Panc1 (cell line): Measurements from ENCODE around the gene CROCC2. TPM values are rescaled to one million over a fixed set of nuclear protein-coding genes. Genes with fewer than 3 reads are reported as not detected.

ENCODE experiments used
- ATAC-seq: fragments of 200-7000 bp; cut with Tn5 transposase; 2 replicates; pipeline ENCODE4 v1.9.1; 2020; ENCODE audit warnings: mild to moderate bottlenecking, moderate library complexity
- BruUV-seq: library from RNA; stranded (reverse); fragments of 400-500 nt; replicated peaks from 2 replicates; lab custom pipeline; 2021; lab: Mats Ljungman, UMichigan
- CTCF ChIA-PET: fragments of 300-600 bp; sonication (Branson Sonifier 250); formaldehyde crosslinking; loops from one replicate; lab custom pipeline; 2022; ENCODE audit warnings: antibody characterized with exemption; lab: Charles Lee
- POLR2A ChIA-PET: fragments of 300-600 bp; sonication (Branson Sonifier 250); formaldehyde crosslinking; loops from one replicate; lab custom pipeline; 2022; ENCODE audit warnings: antibody characterized with exemption; lab: Charles Lee
- DNase-seq: peaks from one replicate; pipeline ENCODE4 v3.0.0-alpha.2; 2010; ENCODE audit warnings: low read depth, low spot score
- H3K27ac ChIP-seq: 2 replicates; pipeline ENCODE4 v1.5.1; 2011; ENCODE audit warnings: mild to moderate bottlenecking, low read length, inconsistent platforms
- H3K27me3 ChIP-seq: fragments of 200-500 bp; sonication (Bioruptor generic); 2 replicates; pipeline ENCODE4 v1.6.0; 2014; ENCODE audit warnings: low read length, inconsistent platforms; ENCODE audit not compliant: control insufficient read depth, insufficient read depth
- H3K36me3 ChIP-seq: fragments of 200-500 bp; sonication (Bioruptor generic); 2 replicates; pipeline ENCODE4 v1.5.1; 2014; ENCODE audit warnings: inconsistent platforms, mild to moderate bottlenecking, low read length, moderate library complexity; ENCODE audit not compliant: control insufficient read depth, insufficient read depth
- H3K4me1 ChIP-seq: 2 replicates; pipeline ENCODE4 v1.5.1; 2011; ENCODE audit warnings: inconsistent platforms, mild to moderate bottlenecking, low read length, moderate library complexity; ENCODE audit not compliant: control insufficient read depth, insufficient read depth
- H3K4me3 ChIP-seq, 2 experiments: 2 replicates each; pipeline ENCODE4 v1.5.1; 2011 to 2012; ENCODE audit warnings: low read depth in 2 of 2, low read length in 2 of 2, mild to moderate bottlenecking in 2 of 2, inconsistent platforms in 1 of 2, moderate library complexity in 1 of 2
- H3K9me3 ChIP-seq: fragments of 200-500 bp; sonication (Bioruptor generic); 2 replicates; pipeline ENCODE4 v1.5.1; 2014; ENCODE audit warnings: low read depth, mild to moderate bottlenecking, inconsistent platforms, low read length, moderate library complexity; ENCODE audit not compliant: control insufficient read depth, insufficient read depth
- CTCF ChIP-seq: fragments of 450-650 bp; IDR thresholded peaks from 2 replicates; pipeline ENCODE4 v1.5.1; 2017; ENCODE audit warnings: mild to moderate bottlenecking
- POLR2AphosphoS5 ChIP-seq: IDR thresholded peaks from 2 replicates; pipeline ENCODE4 v1.6.1; 2012; ENCODE audit warnings: mild to moderate bottlenecking, low read depth, low read length, moderate library complexity
- SIN3A ChIP-seq: IDR thresholded peaks from 2 replicates; pipeline ENCODE4 v1.6.1; 2012; ENCODE audit warnings: low read depth, mild to moderate bottlenecking, low read length, moderate library complexity, borderline replicate concordance; ENCODE audit not compliant: insufficient read depth
- TCF7L2 ChIP-seq: IDR thresholded peaks from 2 replicates; pipeline ENCODE4 v1.6.1; 2011; ENCODE audit warnings: mild to moderate bottlenecking, low read depth, low read length, inconsistent platforms
- in situ Hi-C: cut with HindIII; loops from 2 replicates; pipeline ENCODE4 v1.10.0; 2016; ENCODE audit warnings: low sequenced_read_pairs, low pct_unique_long_range_greater_than_20kb
- intact Hi-C: fragments of 100-400 bp; cut with micrococcal nuclease; formaldehyde crosslinking; loops from one replicate; pipeline ENCODE4 v1.10.0; 2022; ENCODE audit not compliant: unreplicated experiment
- total RNA-seq: library from RNA; stranded (reverse); gene quantifications from one replicate; pipeline ENCODE4 v1.2.1, GENCODE V29; 2021; ENCODE audit not compliant: unreplicated experiment
- TF ChIP-seq, protein P1 (sequence below), 2 experiments: IDR thresholded peaks; 2 replicates each; pipeline ENCODE4 v1.6.1; 2011 to 2012; ENCODE audit warnings: low read depth in 2 of 2, control low read depth in 1 of 2, low read length in 1 of 2, mild to moderate bottlenecking in 1 of 2, moderate library complexity in 1 of 2; ENCODE audit not compliant: insufficient read depth in 1 of 2

The CROCC2 gene
- total RNA-seq, 1 experiment from 2014 or later = 0.23 TPM

DNA sequence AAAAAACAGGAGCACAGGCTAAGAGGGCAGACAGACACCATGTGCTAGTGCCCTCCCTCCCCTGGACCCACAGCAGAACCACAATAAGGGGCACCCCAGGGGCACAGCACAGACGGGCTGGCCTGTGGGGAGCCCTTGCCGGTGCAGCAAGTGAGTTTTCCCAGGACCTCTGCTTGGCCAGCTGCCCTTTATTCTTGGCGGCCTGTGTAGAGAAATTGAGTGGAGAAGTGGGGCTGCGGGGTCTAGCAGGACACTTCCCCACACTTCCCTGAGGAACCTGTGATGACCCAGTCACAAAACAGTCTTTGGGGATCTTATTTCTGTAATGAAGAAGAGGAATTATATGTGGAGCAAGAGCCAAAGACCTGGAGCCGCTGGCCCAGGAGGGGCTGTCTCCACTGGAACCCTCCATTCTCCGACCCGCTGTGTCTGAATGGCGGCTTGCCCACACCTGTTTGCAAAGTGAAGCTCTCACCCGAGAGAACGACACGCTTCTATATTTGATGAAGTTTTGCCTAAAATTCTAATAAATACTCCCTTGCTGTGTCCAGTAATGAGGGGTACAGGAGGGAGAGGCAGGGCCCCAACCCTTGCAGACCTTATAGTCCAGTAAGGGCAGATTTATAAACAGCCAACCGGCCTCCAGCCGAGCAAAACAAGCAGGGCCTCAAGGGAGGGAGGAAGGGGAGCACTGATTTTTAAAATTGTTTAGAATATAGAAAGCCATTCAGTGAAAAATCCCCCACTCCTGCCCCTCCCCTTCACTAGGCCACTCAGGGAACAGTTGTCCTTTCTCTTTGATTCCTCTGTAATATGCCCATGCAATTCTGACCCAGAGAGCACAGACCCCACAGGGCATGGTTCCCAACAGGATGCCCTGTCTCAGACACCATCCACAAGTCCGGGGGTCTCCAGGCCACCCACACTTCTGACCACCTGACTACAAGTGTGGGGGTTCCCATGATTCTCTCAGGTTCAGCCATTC lies 47.6 kb downstream of the CROCC2 start:
- no peak for ATAC-seq
- TF ChIP-seq CTCF (no peak), POLR2AphosphoS5 (no peak), TCF7L2 (no peak), SIN3A (no peak)
- TF ChIP-seq, protein P1, sequence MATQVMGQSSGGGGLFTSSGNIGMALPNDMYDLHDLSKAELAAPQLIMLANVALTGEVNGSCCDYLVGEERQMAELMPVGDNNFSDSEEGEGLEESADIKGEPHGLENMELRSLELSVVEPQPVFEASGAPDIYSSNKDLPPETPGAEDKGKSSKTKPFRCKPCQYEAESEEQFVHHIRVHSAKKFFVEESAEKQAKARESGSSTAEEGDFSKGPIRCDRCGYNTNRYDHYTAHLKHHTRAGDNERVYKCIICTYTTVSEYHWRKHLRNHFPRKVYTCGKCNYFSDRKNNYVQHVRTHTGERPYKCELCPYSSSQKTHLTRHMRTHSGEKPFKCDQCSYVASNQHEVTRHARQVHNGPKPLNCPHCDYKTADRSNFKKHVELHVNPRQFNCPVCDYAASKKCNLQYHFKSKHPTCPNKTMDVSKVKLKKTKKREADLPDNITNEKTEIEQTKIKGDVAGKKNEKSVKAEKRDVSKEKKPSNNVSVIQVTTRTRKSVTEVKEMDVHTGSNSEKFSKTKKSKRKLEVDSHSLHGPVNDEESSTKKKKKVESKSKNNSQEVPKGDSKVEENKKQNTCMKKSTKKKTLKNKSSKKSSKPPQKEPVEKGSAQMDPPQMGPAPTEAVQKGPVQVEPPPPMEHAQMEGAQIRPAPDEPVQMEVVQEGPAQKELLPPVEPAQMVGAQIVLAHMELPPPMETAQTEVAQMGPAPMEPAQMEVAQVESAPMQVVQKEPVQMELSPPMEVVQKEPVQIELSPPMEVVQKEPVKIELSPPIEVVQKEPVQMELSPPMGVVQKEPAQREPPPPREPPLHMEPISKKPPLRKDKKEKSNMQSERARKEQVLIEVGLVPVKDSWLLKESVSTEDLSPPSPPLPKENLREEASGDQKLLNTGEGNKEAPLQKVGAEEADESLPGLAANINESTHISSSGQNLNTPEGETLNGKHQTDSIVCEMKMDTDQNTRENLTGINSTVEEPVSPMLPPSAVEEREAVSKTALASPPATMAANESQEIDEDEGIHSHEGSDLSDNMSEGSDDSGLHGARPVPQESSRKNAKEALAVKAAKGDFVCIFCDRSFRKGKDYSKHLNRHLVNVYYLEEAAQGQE (IDR thresholded peaks at IDR 0.05; ENCODE audit: insufficient read depth in 1 of 2, low read depth in 2 of 2, low read length in 1 of 2) = no peak

GRCh38 chr2:240954436-240955305 lies 48.5 kb downstream of the CROCC2 start:
- POLR2A ChIA-PET = interaction anchor here (0.6 kb wide), 1 partner anchor 93 kb away, joined by 5 read pairs; no protein-coding TSS in a partner anchor
- H3K4me3 ChIP-seq = no peak overlapping the region
- intact Hi-C loops = no loop called here
- in situ Hi-C loops = no loop called here
- TF ChIP-seq POLR2AphosphoS5 (no peak), SIN3A (no peak), TCF7L2 (no peak), CTCF (no peak)
- TF ChIP-seq, protein P1 (IDR thresholded peaks at IDR 0.05; ENCODE audit: insufficient read depth in 1 of 2, low read depth in 2 of 2, low read length in 1 of 2) = no peak
- H3K27me3 ChIP-seq = no peaks in the 10 kb centered on the region
- ATAC-seq (no peak), DNase-seq (no peak)
- H3K9me3 ChIP-seq = no peaks in the 10 kb centered on the region
- CTCF ChIA-PET = no interaction called here
- no peaks in the 10 kb centered on the region for H3K4me1 ChIP-seq
- no TSS peak for BruUV-seq
- no peak overlapping the region for H3K27ac ChIP-seq
- no peaks in the 10 kb centered on the region for H3K36me3 ChIP-seq

More for the DNA sequence above, 47.6 kb downstream of the CROCC2 start:
- in situ Hi-C loops = no loop called here
- intact Hi-C loops = no loop called here
- Histone ChIP-seq H3K27ac (no peak overlapping the region), H3K27me3 (no peaks in the 10 kb centered on the region), H3K36me3 (no peaks in the 10 kb centered on the region), H3K4me3 (no peak overlapping the region), H3K4me1 (no peaks in the 10 kb centered on the region), H3K9me3 (no peaks in the 10 kb centered on the region)
- CTCF ChIA-PET = no interaction called here
- DNase-seq = no peak
- POLR2A ChIA-PET = no interaction called here
- no TSS peak for BruUV-seq
